ENCODE data around the gene NFKB1. TPM values are rescaled to one million over a fixed set of nuclear protein-coding genes. Genes with fewer than 3 reads are reported as not detected.

The NFKB1 gene
- total RNA-seq, 4 donors from 2014 or later, result 31.6 to 42.1 (median 39.7) TPM

GRCh38 chr4:102518703-102519131 lies 17.6 kb downstream of the NFKB1 start:
- H3K27me3 ChIP-seq, result no peaks in the 10 kb centered on the region
- H3K4me3 ChIP-seq, result no peak overlapping the region
- H3K36me3 ChIP-seq, result no peaks in the 10 kb centered on the region
- intact Hi-C loops (cut with DNase I), result no loop called here
- H3K9me3 ChIP-seq, result no peaks in the 10 kb centered on the region
- TF ChIP-seq EP300 (IDR thresholded peaks at IDR 0.05) (no peak), POLR2A (IDR thresholded peaks at IDR 0.05; ENCODE audit: low read depth) (no peak), POLR2AphosphoS5 (IDR thresholded peaks at IDR 0.05) (no peak)
- TF ChIP-seq, protein P1, sequence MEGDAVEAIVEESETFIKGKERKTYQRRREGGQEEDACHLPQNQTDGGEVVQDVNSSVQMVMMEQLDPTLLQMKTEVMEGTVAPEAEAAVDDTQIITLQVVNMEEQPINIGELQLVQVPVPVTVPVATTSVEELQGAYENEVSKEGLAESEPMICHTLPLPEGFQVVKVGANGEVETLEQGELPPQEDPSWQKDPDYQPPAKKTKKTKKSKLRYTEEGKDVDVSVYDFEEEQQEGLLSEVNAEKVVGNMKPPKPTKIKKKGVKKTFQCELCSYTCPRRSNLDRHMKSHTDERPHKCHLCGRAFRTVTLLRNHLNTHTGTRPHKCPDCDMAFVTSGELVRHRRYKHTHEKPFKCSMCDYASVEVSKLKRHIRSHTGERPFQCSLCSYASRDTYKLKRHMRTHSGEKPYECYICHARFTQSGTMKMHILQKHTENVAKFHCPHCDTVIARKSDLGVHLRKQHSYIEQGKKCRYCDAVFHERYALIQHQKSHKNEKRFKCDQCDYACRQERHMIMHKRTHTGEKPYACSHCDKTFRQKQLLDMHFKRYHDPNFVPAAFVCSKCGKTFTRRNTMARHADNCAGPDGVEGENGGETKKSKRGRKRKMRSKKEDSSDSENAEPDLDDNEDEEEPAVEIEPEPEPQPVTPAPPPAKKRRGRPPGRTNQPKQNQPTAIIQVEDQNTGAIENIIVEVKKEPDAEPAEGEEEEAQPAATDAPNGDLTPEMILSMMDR (IDR thresholded peaks at IDR 0.05), result no peak
- no peak for DNase-seq (ENCODE audit: extremely low spot score)
- peaks cover 15 to 47% (median 38%) of the 10 kb centered on the region in 4 donors for H3K4me1 ChIP-seq
- 70% methylated on average over 2 of the region's 2 CpGs for WGBS
- no peak overlapping the region for H3K27ac ChIP-seq (replicated peaks in 1 of 4)

DNA sequence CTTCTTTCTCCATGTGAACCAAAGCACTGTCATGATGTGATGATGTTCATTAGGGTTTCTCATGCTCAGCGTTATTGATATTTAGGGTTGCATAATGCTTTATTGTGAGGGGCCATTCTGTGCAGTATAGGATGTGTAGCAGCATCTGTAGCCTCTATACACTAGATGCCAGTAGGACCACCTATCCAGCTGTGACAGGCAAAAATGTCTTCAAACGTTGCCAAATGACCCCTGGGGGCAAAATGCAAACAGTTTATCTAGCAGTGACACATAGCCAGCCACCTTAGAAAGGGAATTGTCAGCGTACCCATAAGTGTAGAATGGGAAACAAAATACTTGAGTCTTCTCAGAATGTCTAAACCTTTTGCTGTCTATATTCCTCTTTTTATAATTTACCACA lies 18.8 kb downstream of the NFKB1 start:
- Histone ChIP-seq H3K4me1 (peaks cover 15 to 47% (median 38%) of the 10 kb centered on the region in 4 donors), H3K27ac (replicated peaks in 1 of 4) (no peak overlapping the region), H3K36me3 (no peaks in the 10 kb centered on the region), H3K4me3 (no peak overlapping the region), H3K9me3 (no peaks in the 10 kb centered on the region), H3K27me3 (no peaks in the 10 kb centered on the region)
- DNase-seq (ENCODE audit: extremely low spot score), result no peak
- 69% methylated on average over 3 of the region's 3 CpGs for WGBS
- intact Hi-C loops (cut with DNase I), result no loop called here
- TF ChIP-seq POLR2AphosphoS5 (IDR thresholded peaks at IDR 0.05) (no peak), EP300 (IDR thresholded peaks at IDR 0.05) (no peak), POLR2A (IDR thresholded peaks at IDR 0.05; ENCODE audit: low read depth) (no peak)
- TF ChIP-seq, protein P1 (IDR thresholded peaks at IDR 0.05), result no peak

DNA sequence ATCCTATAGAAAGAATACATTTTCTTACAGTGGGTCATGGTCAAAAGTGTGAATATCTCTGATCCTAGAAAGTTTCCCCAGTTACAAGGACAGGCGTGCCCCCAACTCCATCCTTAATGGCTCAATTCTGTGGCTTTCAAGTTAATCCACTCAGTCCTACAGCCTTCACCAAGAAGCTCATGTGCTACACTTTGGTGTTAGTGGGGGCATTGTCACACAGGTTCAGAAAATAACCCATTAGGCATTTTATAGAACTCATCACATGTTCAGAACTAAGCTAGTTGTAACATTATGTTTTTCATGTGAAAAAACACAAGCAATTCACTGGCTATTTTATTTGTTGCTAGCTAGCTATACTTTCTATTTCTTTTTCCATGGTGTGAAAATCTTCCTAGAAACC lies 20.4 kb downstream of the NFKB1 start:
- no peaks in the 10 kb centered on the region for H3K9me3 ChIP-seq
- H3K27me3 ChIP-seq, result no peaks in the 10 kb centered on the region
- TF ChIP-seq, protein P1 (IDR thresholded peaks at IDR 0.05), result no peak
- no peak for TF ChIP-seq EP300 (IDR thresholded peaks at IDR 0.05)
- no peak for TF ChIP-seq POLR2AphosphoS5 (IDR thresholded peaks at IDR 0.05)
- TF ChIP-seq POLR2A (IDR thresholded peaks at IDR 0.05; ENCODE audit: low read depth), result no peak
- H3K27ac ChIP-seq (replicated peaks in 1 of 4), result no peak overlapping the region
- peaks cover 15 to 47% (median 41%) of the 10 kb centered on the region in 4 donors for H3K4me1 ChIP-seq
- WGBS, result 89% methylated on average over 1 of the region's 1 CpG
- H3K4me3 ChIP-seq, result no peak overlapping the region
- intact Hi-C loops (cut with DNase I), result no loop called here
- no peak for DNase-seq (ENCODE audit: extremely low spot score)
- no peaks in the 10 kb centered on the region for H3K36me3 ChIP-seq

DNA sequence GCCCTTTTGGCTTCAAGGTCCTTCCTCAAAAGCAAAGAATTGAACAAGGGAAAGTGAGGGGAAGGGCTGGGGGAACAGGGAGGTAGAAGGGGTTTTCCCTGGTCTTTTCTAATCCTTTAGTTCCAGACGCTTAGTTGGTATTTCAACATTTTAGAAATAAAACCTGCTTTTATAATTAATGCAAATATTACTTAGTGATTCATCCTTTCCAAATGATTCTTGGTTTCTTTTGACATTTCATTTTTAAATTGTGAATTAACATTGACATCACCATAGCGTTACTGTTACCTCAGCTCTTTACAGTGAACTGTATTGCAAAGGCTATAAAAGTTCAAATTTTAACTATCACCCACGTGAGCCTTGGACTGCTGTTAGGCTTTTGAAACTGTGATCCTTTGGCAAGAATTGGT lies 20.9 kb downstream of the NFKB1 start:
- H3K36me3 ChIP-seq, result no peaks in the 10 kb centered on the region
- WGBS, result 67% methylated on average over 3 of the region's 3 CpGs
- TF ChIP-seq, protein P1 (IDR thresholded peaks at IDR 0.05), result no peak
- TF ChIP-seq EP300 (IDR thresholded peaks at IDR 0.05), result no peak
- no peak for TF ChIP-seq POLR2A (IDR thresholded peaks at IDR 0.05; ENCODE audit: low read depth)
- TF ChIP-seq POLR2AphosphoS5 (IDR thresholded peaks at IDR 0.05), result no peak
- H3K4me1 ChIP-seq, result peaks cover 15 to 47% (median 41%) of the 10 kb centered on the region in 4 donors
- no peak for DNase-seq (ENCODE audit: extremely low spot score)
- H3K27ac ChIP-seq (replicated peaks in 1 of 4), result no peak overlapping the region
- H3K9me3 ChIP-seq, result no peaks in the 10 kb centered on the region
- intact Hi-C loops (cut with DNase I), result no loop called here
- H3K4me3 ChIP-seq, result no peak overlapping the region
- H3K27me3 ChIP-seq, result no peaks in the 10 kb centered on the region

DNA sequence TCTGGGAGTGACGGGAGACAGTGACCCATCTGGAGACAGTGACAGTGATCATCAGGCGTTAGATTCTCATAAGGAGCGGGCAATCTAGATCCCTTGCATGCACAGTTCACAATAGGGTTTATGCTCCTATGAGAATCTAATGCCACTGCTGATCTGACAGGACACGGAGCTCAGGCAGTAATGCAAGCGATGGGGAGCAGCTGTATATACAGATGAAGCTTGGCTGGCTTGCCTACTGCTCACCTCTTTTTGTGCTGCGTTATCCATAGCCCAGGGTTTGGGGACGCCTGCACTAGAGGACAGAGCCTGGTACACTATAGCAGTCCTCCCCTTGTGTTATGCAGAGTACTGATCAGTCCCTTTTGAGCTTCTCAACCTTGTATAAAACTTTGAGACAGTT lies 23.5 kb downstream of the NFKB1 start:
- Histone ChIP-seq H3K4me1 (peaks cover 0 to 29% (median 25%) of the 10 kb centered on the region in 4 donors), H3K27me3 (no peaks in the 10 kb centered on the region)

More for the DNA sequence above, 23.5 kb downstream of the NFKB1 start:
- no peak for DNase-seq (ENCODE audit: extremely low spot score)
- H3K27ac ChIP-seq (replicated peaks in 1 of 4), result no peak overlapping the region
- no peak overlapping the region for H3K4me3 ChIP-seq
- peaks cover 0 to 5% (median 0%) of the 10 kb centered on the region in 4 donors for H3K36me3 ChIP-seq
- H3K9me3 ChIP-seq, result no peaks in the 10 kb centered on the region
- 95% methylated on average over 5 of the region's 7 CpGs for WGBS
- intact Hi-C loops (cut with DNase I), result no loop called here
- TF ChIP-seq EP300 (IDR thresholded peaks at IDR 0.05) (no peak), POLR2AphosphoS5 (IDR thresholded peaks at IDR 0.05) (no peak), POLR2A (IDR thresholded peaks at IDR 0.05; ENCODE audit: low read depth) (no peak)
- TF ChIP-seq, protein P1 (IDR thresholded peaks at IDR 0.05), result no peak

All from esophagus muscularis mucosa (tissue), 4 donors.